GM12878 (cell line): ENCODE results near the gene PI4KA. TPM values are rescaled to one million over a fixed set of nuclear protein-coding genes. Genes with fewer than 3 reads are reported as not detected.

Experiments used
- ATAC-seq: fragments of 200-7000 bp; cut with Tn5 transposase; 3 replicates; pipeline ENCODE4 v1.9.1; 2020; ENCODE audit warnings: mild to moderate bottlenecking, moderate library complexity
- BruUV-seq: library from RNA; stranded (reverse); fragments of 400-500 nt; replicated peaks from 2 replicates; lab custom pipeline; 2021; lab: Mats Ljungman, UMichigan
- CTCF ChIA-PET: fragments of 300-600 bp; sonication (Branson Sonifier 250); formaldehyde crosslinking; extraction: SDS; loops from one replicate; lab custom pipeline; 2021; ENCODE audit warnings: inconsistent platforms; lab: Yijun Ruan, JAX
- POLR2A ChIA-PET: fragments of 350-600 bp; formaldehyde crosslinking; extraction: SDS; loops from one replicate; lab custom pipeline; 2021; ENCODE audit warnings: inconsistent platforms; lab: Charles Lee
- RAD21 ChIA-PET: fragments of 300-600 bp; sonication (Branson Sonifier 250); formaldehyde crosslinking; loops from one replicate; lab custom pipeline; 2023; ENCODE audit warnings: antibody characterized with exemption; ENCODE audit not compliant: unreplicated experiment; lab: Charles Lee
- SMC1A ChIA-PET: fragments of 300-600 bp; sonication (Branson Sonifier 250); formaldehyde crosslinking; loops from one replicate; lab custom pipeline; 2023; ENCODE audit not compliant: unreplicated experiment, uncharacterized antibody; lab: Charles Lee
- DNase-seq: peaks from one replicate; pipeline ENCODE4 v3.0.0-alpha.2; 2011; ENCODE audit warnings: low read depth, low spot score
- FAIRE-seq: peaks from 3 replicates; lab custom pipeline; 2011; peaks lifted over from hg19 to GRCh38; lab: Jason Lieb, UNC
- H2AFZ ChIP-seq: 2 replicates; pipeline ENCODE4 v1.6.0; 2011; ENCODE audit warnings: low read depth, low read length, control low read depth; ENCODE audit not compliant: control insufficient read depth
- H3K27ac ChIP-seq: 2 replicates; pipeline ENCODE4 v1.5.1; 2011; ENCODE audit warnings: control low read depth; ENCODE audit not compliant: control insufficient read depth, insufficient read depth
- H3K27me3 ChIP-seq, 2 experiments: replicated peaks in 1 of 2; 2 replicates each; pipeline versions ENCODE4 v1.6.0 to v1.6.1; 2011; ENCODE audit warnings: low read length in 1 of 2; ENCODE audit not compliant: control insufficient read depth in 2 of 2, insufficient read depth in 2 of 2
- H3K36me3 ChIP-seq, 2 experiments: 2 replicates each; pipeline ENCODE4 v1.5.1; 2011; ENCODE audit warnings: low read length in 1 of 2; ENCODE audit not compliant: control insufficient read depth in 2 of 2, insufficient read depth in 2 of 2
- H3K4me1 ChIP-seq: 2 replicates; pipeline ENCODE4 v1.6.1; 2011; ENCODE audit warnings: mild to moderate bottlenecking, low read length, moderate library complexity, mixed read lengths; ENCODE audit not compliant: control insufficient read depth, insufficient read depth
- H3K4me2 ChIP-seq: 2 replicates; pipeline ENCODE4 v1.6.0; 2011; ENCODE audit warnings: control low read depth; ENCODE audit not compliant: control insufficient read depth, insufficient read depth
- H3K4me3 ChIP-seq: fragments of 200-600 bp; sonication (generic); 2 replicates; pipeline ENCODE4 v1.5.1; 2016
- H3K79me2 ChIP-seq: 2 replicates; pipeline ENCODE4 v1.6.0; 2011; ENCODE audit warnings: low read length; ENCODE audit not compliant: control insufficient read depth, insufficient read depth
- H3K9ac ChIP-seq: 2 replicates; pipeline ENCODE4 v1.8.0; 2011; ENCODE audit warnings: low read length, control low read depth, mixed read lengths; ENCODE audit not compliant: control insufficient read depth, insufficient read depth
- H3K9me3 ChIP-seq: replicated peaks from 3 replicates; pipeline ENCODE4 v1.5.1; 2011; ENCODE audit warnings: mild to moderate bottlenecking, low read length; ENCODE audit not compliant: control insufficient read depth, insufficient read depth
- H4K20me1 ChIP-seq: 2 replicates; pipeline ENCODE4 v1.6.0; 2011; ENCODE audit not compliant: control insufficient read depth, insufficient read depth
- BMI1 ChIP-seq: fragments of 450-650 bp; IDR thresholded peaks from 2 replicates; pipeline ENCODE4 v1.6.1; 2016; ENCODE audit warnings: mild to moderate bottlenecking, moderate library complexity, borderline replicate concordance
- CBFB ChIP-seq: IDR thresholded peaks from 2 replicates; pipeline ENCODE4 v1.6.1; 2016; ENCODE audit warnings: antibody characterized with exemption, low read depth
- CBX3 ChIP-seq: fragments of 200-600 bp; sonication (generic); IDR thresholded peaks from 2 replicates; pipeline ENCODE4 v1.6.1; 2016; ENCODE audit warnings: low read depth, borderline replicate concordance
- CHD1 ChIP-seq: IDR thresholded peaks from 2 replicates; pipeline ENCODE4 v1.6.1; 2012; ENCODE audit warnings: low read depth, low read length, improper control_type of control experiment
- EGR1 ChIP-seq, 2 experiments: IDR thresholded peaks; 1 replicate in 1 of 2; 2 replicates in 1 of 2; pipeline ENCODE4 v1.6.1; 2011 to 2012; ENCODE audit warnings: low read depth in 2 of 2, low read length in 2 of 2, borderline replicate concordance in 1 of 2, mild to moderate bottlenecking in 1 of 2, moderate library complexity in 1 of 2
- FOXK2 ChIP-seq: fragments of 450-650 bp; IDR thresholded peaks from 2 replicates; pipeline ENCODE4 v1.6.1; 2017; ENCODE audit warnings: mild to moderate bottlenecking, moderate library complexity
- HDAC2 ChIP-seq: fragments of 200-600 bp; sonication (generic); IDR thresholded peaks from 2 replicates; pipeline ENCODE4 v1.6.1; 2017
- JUND ChIP-seq: IDR thresholded peaks from 2 replicates; pipeline ENCODE4 v1.6.1; 2012; ENCODE audit warnings: low read depth, mild to moderate bottlenecking, low read length, improper control_type of control experiment, moderate library complexity
- MTA2 ChIP-seq: fragments of 450-650 bp; IDR thresholded peaks from 2 replicates; pipeline ENCODE4 v1.6.1; 2016; ENCODE audit warnings: low read depth, mild to moderate bottlenecking, moderate library complexity
- NR2F1 ChIP-seq: fragments of 450-650 bp; conservative IDR thresholded peaks from 2 replicates; pipeline ENCODE4 v1.6.1; 2017; ENCODE audit warnings: mild to moderate bottlenecking
- POLR2A ChIP-seq: IDR thresholded peaks from 2 replicates; pipeline ENCODE4 v1.6.1; 2011; ENCODE audit warnings: low read depth, mild to moderate bottlenecking, low read length
- RBBP5 ChIP-seq: fragments of 200-600 bp; sonication (generic); conservative IDR thresholded peaks from 2 replicates; pipeline ENCODE4 v1.6.1; 2016
- TBL1XR1 ChIP-seq: IDR thresholded peaks from 2 replicates; pipeline ENCODE4 v1.6.1; 2012; ENCODE audit warnings: low read depth, low read length, improper control_type of control experiment
- YY1 ChIP-seq: IDR thresholded peaks from 2 replicates; pipeline ENCODE4 v1.6.1; 2011; ENCODE audit warnings: low read depth, mild to moderate bottlenecking, low read length
- WGBS: methylation state at CpG from one replicate; pipeline ENCODE4 v1.1.6; 2016; ENCODE audit warnings: low lambda C conversion rate; ENCODE audit not compliant: insufficient replicate concordance, insufficient coverage; ENCODE audit errors: missing lambda C conversion rate; 5-methylcytosine and 5-hydroxymethylcytosine counted together
- in situ Hi-C: fragments of 300-500 bp; cut with MboI; formaldehyde crosslinking; loops from 9 replicates; pipeline ENCODE4 v1.14.3; 2018; ENCODE audit warnings: mixed read lengths
- intact Hi-C: fragments of 100-400 bp; cut with micrococcal nuclease; formaldehyde crosslinking; loops from one replicate; pipeline ENCODE4 v1.14.2; 2022; ENCODE audit not compliant: unreplicated experiment
- polyA plus RNA-seq, 11 experiments: library from polyadenylated mRNA; depleted of rRNA in 4 of 11; unstranded in 6 of 11; stranded (reverse) in 5 of 11; fragments of >200 nt; fragmentation: Nextera tagmentation in 4 of 11; fragmentation: Illumina TruSeq in 1 of 11; extraction: Ambion mirVana in 4 of 11; extraction: Trizol in 1 of 11; gene quantifications; 1 replicate in 1 of 11; 2 replicates in 10 of 11; pipeline versions ENCODE4 v1.2.1 to v1.2.3, GENCODE V29; 2011 to 2016; ENCODE audit warnings: inconsistent platforms in 2 of 11, missing spikeins in 2 of 11, low read depth in 1 of 11
- total RNA-seq, 4 experiments: library from RNA; depleted of rRNA in 3 of 4; stranded (reverse); fragments of >200 nt in 3 of 4; fragmentation: Illumina TruSeq in 1 of 4; extraction: Trizol in 1 of 4; gene quantifications; 2 replicates each; pipeline versions ENCODE4 v1.2.1 to v1.2.3, GENCODE V29; 2013 to 2021
- TF ChIP-seq, protein P1 (sequence below): fragments of 450-650 bp; conservative IDR thresholded peaks from 2 replicates; pipeline ENCODE4 v1.6.1; 2017; ENCODE audit warnings: mild to moderate bottlenecking, moderate library complexity
- TF ChIP-seq, protein P2 (sequence below): fragments of 450-650 bp; IDR thresholded peaks from 2 replicates; pipeline ENCODE4 v1.6.1; 2016; ENCODE audit warnings: mild to moderate bottlenecking
- TF ChIP-seq, protein P3 (sequence below): fragments of 450-650 bp; IDR thresholded peaks from 2 replicates; pipeline ENCODE4 v1.6.1; 2016; ENCODE audit warnings: mild to moderate bottlenecking
- TF ChIP-seq, protein P4 (sequence below), 3 experiments: IDR thresholded peaks in 2 of 3; conservative IDR thresholded peaks in 1 of 3; 2 replicates each; pipeline ENCODE4 v1.5.1; 2011; ENCODE audit warnings: low read depth in 3 of 3, low read length in 3 of 3, mild to moderate bottlenecking in 3 of 3, control low read depth in 2 of 3, moderate library complexity in 2 of 3, inconsistent platforms in 1 of 3, mixed read lengths in 1 of 3; ENCODE audit not compliant: control insufficient read depth in 2 of 3, insufficient read depth in 1 of 3; ENCODE audit errors: extremely low read depth in 1 of 3

Gene PI4KA
- total and polyA plus RNA-seq, 10 of the 15 experiments (the other 5 are each of a cell fraction or from before 2014, with no cell fraction given): 4.2 to 78.4 (median 42.1) TPM

DNA sequence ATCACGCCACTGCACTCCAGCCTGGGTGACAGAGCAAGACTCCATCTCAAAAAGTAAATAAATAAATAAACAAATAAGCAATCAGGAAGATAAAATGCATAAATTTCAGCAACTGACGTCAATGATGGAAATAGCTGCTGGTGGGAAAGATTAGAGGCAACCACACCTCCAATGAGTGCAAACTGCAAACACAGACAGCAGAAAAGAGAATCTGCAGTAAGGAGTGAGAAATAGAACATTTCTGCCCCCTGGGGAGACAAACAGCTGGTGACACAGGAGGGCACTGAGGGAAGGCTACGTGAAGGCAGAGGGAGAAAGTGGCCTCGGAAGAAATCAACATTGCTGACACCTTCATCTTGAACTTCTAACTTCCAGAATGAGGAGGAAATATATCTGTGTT is 6.5 kb downstream of the PI4KA start (continued):
- no peak for TF ChIP-seq BMI1

DNA sequence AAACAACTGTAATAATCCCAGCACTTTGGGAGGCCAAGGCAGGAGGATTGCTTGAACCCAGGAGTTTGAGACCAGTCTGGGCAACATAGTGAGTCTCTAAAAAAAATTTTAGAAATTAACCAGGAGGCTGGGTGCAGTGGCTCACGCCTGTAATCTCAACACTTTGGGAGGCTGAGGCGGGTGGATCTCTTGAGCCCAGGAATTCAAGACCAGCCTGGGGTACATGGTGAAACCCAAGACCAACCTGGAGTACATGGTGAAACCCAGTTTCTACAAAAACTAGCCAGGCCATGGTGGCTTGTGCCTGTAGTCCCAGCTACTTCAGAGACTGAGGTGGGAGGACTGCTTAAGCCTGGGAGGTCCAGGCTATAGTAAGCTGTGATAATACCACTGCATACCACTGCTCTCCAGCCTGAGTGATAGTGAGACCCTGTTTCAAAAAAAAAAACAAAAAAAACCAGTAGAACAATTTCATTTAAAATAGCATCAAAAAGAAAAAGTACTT is 11.2 kb downstream of the PI4KA start:
- ChIA-PET POLR2A (interaction anchor here (0.7 kb wide), 1 partner anchor 12 kb away, joined by 4 read pairs; no protein-coding TSS in a partner anchor), CTCF (no interaction called here), SMC1A (no interaction called here), RAD21 (no interaction called here)
- TF ChIP-seq YY1: no peak
- TF ChIP-seq HDAC2: no peak
- TF ChIP-seq TBL1XR1: no peak
- TF ChIP-seq JUND: no peak
- TF ChIP-seq, protein P1, sequence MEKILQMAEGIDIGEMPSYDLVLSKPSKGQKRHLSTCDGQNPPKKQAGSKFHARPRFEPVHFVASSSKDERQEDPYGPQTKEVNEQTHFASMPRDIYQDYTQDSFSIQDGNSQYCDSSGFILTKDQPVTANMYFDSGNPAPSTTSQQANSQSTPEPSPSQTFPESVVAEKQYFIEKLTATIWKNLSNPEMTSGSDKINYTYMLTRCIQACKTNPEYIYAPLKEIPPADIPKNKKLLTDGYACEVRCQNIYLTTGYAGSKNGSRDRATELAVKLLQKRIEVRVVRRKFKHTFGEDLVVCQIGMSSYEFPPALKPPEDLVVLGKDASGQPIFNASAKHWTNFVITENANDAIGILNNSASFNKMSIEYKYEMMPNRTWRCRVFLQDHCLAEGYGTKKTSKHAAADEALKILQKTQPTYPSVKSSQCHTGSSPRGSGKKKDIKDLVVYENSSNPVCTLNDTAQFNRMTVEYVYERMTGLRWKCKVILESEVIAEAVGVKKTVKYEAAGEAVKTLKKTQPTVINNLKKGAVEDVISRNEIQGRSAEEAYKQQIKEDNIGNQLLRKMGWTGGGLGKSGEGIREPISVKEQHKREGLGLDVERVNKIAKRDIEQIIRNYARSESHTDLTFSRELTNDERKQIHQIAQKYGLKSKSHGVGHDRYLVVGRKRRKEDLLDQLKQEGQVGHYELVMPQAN: no peak
- no peak for TF ChIP-seq POLR2A
- no peak for TF ChIP-seq FOXK2
- TF ChIP-seq RBBP5: no peak
- TF ChIP-seq EGR1 (IDR thresholded peaks at IDR 0.05; ENCODE audit: borderline replicate concordance in 1 of 2, low read depth in 2 of 2, low read length in 2 of 2): no peak
- no peak for TF ChIP-seq CBX3
- TF ChIP-seq NR2F1: no peak
- no peak for TF ChIP-seq CHD1
- TF ChIP-seq, protein P2, sequence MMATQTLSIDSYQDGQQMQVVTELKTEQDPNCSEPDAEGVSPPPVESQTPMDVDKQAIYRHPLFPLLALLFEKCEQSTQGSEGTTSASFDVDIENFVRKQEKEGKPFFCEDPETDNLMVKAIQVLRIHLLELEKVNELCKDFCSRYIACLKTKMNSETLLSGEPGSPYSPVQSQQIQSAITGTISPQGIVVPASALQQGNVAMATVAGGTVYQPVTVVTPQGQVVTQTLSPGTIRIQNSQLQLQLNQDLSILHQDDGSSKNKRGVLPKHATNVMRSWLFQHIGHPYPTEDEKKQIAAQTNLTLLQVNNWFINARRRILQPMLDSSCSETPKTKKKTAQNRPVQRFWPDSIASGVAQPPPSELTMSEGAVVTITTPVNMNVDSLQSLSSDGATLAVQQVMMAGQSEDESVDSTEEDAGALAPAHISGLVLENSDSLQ: no peak
- TF ChIP-seq, protein P3, sequence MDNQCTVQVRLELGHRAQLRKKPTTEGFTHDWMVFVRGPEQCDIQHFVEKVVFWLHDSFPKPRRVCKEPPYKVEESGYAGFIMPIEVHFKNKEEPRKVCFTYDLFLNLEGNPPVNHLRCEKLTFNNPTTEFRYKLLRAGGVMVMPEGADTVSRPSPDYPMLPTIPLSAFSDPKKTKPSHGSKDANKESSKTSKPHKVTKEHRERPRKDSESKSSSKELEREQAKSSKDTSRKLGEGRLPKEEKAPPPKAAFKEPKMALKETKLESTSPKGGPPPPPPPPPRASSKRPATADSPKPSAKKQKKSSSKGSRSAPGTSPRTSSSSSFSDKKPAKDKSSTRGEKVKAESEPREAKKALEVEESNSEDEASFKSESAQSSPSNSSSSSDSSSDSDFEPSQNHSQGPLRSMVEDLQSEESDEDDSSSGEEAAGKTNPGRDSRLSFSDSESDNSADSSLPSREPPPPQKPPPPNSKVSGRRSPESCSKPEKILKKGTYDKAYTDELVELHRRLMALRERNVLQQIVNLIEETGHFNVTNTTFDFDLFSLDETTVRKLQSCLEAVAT: no peak
- no peak for TF ChIP-seq BMI1
- TF ChIP-seq MTA2: no peak
- TF ChIP-seq, protein P4, sequence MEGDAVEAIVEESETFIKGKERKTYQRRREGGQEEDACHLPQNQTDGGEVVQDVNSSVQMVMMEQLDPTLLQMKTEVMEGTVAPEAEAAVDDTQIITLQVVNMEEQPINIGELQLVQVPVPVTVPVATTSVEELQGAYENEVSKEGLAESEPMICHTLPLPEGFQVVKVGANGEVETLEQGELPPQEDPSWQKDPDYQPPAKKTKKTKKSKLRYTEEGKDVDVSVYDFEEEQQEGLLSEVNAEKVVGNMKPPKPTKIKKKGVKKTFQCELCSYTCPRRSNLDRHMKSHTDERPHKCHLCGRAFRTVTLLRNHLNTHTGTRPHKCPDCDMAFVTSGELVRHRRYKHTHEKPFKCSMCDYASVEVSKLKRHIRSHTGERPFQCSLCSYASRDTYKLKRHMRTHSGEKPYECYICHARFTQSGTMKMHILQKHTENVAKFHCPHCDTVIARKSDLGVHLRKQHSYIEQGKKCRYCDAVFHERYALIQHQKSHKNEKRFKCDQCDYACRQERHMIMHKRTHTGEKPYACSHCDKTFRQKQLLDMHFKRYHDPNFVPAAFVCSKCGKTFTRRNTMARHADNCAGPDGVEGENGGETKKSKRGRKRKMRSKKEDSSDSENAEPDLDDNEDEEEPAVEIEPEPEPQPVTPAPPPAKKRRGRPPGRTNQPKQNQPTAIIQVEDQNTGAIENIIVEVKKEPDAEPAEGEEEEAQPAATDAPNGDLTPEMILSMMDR (IDR thresholded peaks at IDR 0.05 in 2 of 3, conservative IDR thresholded peaks at IDR 0.05 in 1 of 3; ENCODE audit: control insufficient read depth in 2 of 3, extremely low read depth in 1 of 3, insufficient read depth in 1 of 3, low read depth in 3 of 3, low read length in 3 of 3): no peak
- TF ChIP-seq CBFB: no peak
- intact Hi-C loops: no loop called here
- H3K4me3 ChIP-seq: no peak overlapping the region
- no peaks in the 10 kb centered on the region for H3K27me3 ChIP-seq
- no peaks in the 10 kb centered on the region; a peak in 1 of 4 replicates for H3K36me3 ChIP-seq
- no peak overlapping the region for H3K9ac ChIP-seq
- H3K4me1 ChIP-seq: no peaks in the 10 kb centered on the region
- peaks cover 20% of the 10 kb centered on the region for H3K79me2 ChIP-seq
- 100% methylated on average over 2 of the region's 2 CpGs for WGBS
- no peak overlapping the region for H2AFZ ChIP-seq
- no peak for DNase-seq
- no peaks in the 10 kb centered on the region for H3K9me3 ChIP-seq
- H3K4me2 ChIP-seq: no peak overlapping the region
- H4K20me1 ChIP-seq: no peaks in the 10 kb centered on the region; the same call in 1 of the 2 replicates
- no TSS peak for BruUV-seq
- no peak for FAIRE-seq
- no peak overlapping the region for H3K27ac ChIP-seq
- in situ Hi-C loops: no loop called here
- no peak for ATAC-seq
